Measurements from ENCODE around the gene CTAGE1. TPM values are rescaled to one million over a fixed set of nuclear protein-coding genes. Genes with fewer than 3 reads are reported as not detected.

Gene CTAGE1
- total and polyA plus RNA-seq, 2 donors (not counting 3 experiments of a cell fraction or from before 2014, with no cell fraction given), result not detected

DNA sequence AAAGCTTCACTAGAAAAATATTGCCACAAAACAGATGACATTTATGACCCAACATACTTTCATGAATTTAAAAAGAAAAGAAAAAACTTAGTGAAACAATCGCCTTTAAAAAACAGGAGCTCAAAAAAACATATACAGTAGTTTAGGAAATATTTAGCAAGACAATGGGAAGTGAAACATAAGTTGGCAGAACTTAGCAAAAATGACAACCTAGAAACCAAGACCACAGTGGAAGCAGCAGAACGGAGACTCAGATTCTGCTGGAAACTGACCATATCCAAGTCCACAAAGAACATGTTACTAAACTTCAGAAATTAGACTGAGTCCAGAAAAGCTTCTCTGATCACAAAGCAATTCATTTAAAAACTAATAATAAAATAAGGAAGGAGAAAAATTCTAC lies 41.8 kb upstream of the CTAGE1 start:
- dilution Hi-C loops (cut with MboI; ENCODE audit: extremely low pct_ligation_motif_present, low sequenced_read_pairs), result no loop called here
- H3K36me3 ChIP-seq (ENCODE audit: control insufficient read depth in 2 of 2, extremely low read depth in 1 of 2, insufficient read depth in 2 of 2, low read length in 2 of 2), result no peaks in the 10 kb centered on the region
- CTCF ChIA-PET, result interaction anchor here (1.0 to 1.6 kb wide), 2 partner anchors 97 to 103 kb away, joined by 4 read pairs; no protein-coding TSS in a partner anchor

DNA sequence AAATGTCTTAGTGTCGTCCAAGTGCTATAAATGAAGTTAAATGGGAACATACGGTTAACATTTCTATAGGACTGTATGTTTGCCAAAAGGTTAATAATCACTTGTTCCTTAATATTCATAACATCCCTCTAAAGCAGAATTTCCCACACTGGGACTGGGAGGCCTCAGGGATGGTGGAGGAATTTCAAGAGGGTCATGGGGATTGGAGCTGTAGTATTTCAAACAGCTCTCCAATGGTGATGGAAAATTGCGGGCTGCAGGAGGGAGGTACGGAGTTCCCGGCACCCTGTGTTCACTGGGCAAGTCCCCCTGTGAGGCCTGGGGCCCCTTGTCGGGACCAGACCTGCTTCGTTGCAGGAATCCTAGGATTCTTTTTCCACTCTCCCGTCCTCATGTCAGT lies 39.8 kb upstream of the CTAGE1 start:
- CTCF ChIA-PET, result interaction anchor here (1.6 kb wide), 1 partner anchor 13 kb away, joined by 3 read pairs; no protein-coding TSS in a partner anchor
- intact Hi-C loops (cut with micrococcal nuclease), result no loop called here

More for the DNA sequence above, 41.8 kb upstream of the CTAGE1 start:
- intact Hi-C loops (cut with micrococcal nuclease), result no loop called here
- peaks cover 10% of the 10 kb centered on the region for H3K4me1 ChIP-seq (ENCODE audit: control insufficient read depth, extremely low read depth, insufficient read depth, low read length)
- no peaks in the 10 kb centered on the region for H3K9me3 ChIP-seq (replicated peaks; ENCODE audit: control insufficient read depth, insufficient read depth, low read length)
- H3K9ac ChIP-seq (replicated peaks; ENCODE audit: extremely low read depth, insufficient read depth, low read length), result no peak overlapping the region
- no peak for TF ChIP-seq POLR2A (IDR thresholded peaks at IDR 0.05; ENCODE audit: low read depth, low read length)
- TF ChIP-seq, protein P1, sequence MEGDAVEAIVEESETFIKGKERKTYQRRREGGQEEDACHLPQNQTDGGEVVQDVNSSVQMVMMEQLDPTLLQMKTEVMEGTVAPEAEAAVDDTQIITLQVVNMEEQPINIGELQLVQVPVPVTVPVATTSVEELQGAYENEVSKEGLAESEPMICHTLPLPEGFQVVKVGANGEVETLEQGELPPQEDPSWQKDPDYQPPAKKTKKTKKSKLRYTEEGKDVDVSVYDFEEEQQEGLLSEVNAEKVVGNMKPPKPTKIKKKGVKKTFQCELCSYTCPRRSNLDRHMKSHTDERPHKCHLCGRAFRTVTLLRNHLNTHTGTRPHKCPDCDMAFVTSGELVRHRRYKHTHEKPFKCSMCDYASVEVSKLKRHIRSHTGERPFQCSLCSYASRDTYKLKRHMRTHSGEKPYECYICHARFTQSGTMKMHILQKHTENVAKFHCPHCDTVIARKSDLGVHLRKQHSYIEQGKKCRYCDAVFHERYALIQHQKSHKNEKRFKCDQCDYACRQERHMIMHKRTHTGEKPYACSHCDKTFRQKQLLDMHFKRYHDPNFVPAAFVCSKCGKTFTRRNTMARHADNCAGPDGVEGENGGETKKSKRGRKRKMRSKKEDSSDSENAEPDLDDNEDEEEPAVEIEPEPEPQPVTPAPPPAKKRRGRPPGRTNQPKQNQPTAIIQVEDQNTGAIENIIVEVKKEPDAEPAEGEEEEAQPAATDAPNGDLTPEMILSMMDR (IDR thresholded peaks at IDR 0.05; ENCODE audit: extremely low read depth in 1 of 2, insufficient read depth in 1 of 2, low read depth in 1 of 2, low read length in 2 of 2), result no peak
- no TSS peak for BruUV-seq (replicated peaks)
- no peak overlapping the region for H2AFZ ChIP-seq (ENCODE audit: low read depth, low read length)
- peak; percentile 59 for DNase-seq (ENCODE audit: low read depth, low spot score)
- POLR2A ChIA-PET, result interaction anchor here (0.7 kb wide), 2 partner anchors 60 to 229 kb away, joined by 4 to 7 read pairs; no protein-coding TSS in a partner anchor
- H3K4me2 ChIP-seq (ENCODE audit: insufficient read depth, low read length), result no peak overlapping the region
- no peak overlapping the region for H3K4me3 ChIP-seq (replicated peaks in 1 of 3; ENCODE audit: insufficient read depth in 1 of 3, low read depth in 1 of 3, low read length in 3 of 3)
- no peak for FAIRE-seq
- no peak overlapping the region for H3K27ac ChIP-seq (ENCODE audit: insufficient read depth, low read depth, low read length)
- H3K27me3 ChIP-seq (ENCODE audit: control insufficient read depth in 2 of 2, insufficient read depth in 2 of 2, low read length in 2 of 2), result no peaks in the 10 kb centered on the region
- H3K79me2 ChIP-seq (ENCODE audit: control insufficient read depth, insufficient read depth, low read length), result no peaks in the 10 kb centered on the region
- no peaks in the 10 kb centered on the region for H4K20me1 ChIP-seq (replicated peaks; ENCODE audit: control insufficient read depth, extremely low read depth, insufficient read depth, low read length)
- H3K9me1 ChIP-seq (replicated peaks; ENCODE audit: control insufficient read depth, extremely low read depth, insufficient read depth, low read length), result no peaks in the 10 kb centered on the region

More for the DNA sequence above, 39.8 kb upstream of the CTAGE1 start:
- H3K27ac ChIP-seq (ENCODE audit: insufficient read depth, low read depth, low read length), result no peak overlapping the region
- FAIRE-seq (no peak), DNase-seq (ENCODE audit: low read depth, low spot score) (no peak)
- dilution Hi-C loops (cut with MboI; ENCODE audit: extremely low pct_ligation_motif_present, low sequenced_read_pairs), result no loop called here
- no peaks in the 10 kb centered on the region for H3K79me2 ChIP-seq (ENCODE audit: control insufficient read depth, insufficient read depth, low read length)
- no peaks in the 10 kb centered on the region for H3K27me3 ChIP-seq (ENCODE audit: control insufficient read depth in 2 of 2, insufficient read depth in 2 of 2, low read length in 2 of 2)
- TF ChIP-seq, protein P1 (IDR thresholded peaks at IDR 0.05; ENCODE audit: extremely low read depth in 1 of 2, insufficient read depth in 1 of 2, low read depth in 1 of 2, low read length in 2 of 2), result no peak
- no peak for TF ChIP-seq POLR2A (IDR thresholded peaks at IDR 0.05; ENCODE audit: low read depth, low read length)
- no peak for TF ChIP-seq FOS (IDR thresholded peaks at IDR 0.05; ENCODE audit: borderline replicate concordance, insufficient read depth, low read length)
- TF ChIP-seq EZH2 (IDR thresholded peaks at IDR 0.05; ENCODE audit: borderline replicate concordance, low read depth, low read length, severe bottlenecking), result no peak
- TF ChIP-seq JUN (IDR thresholded peaks at IDR 0.05; ENCODE audit: borderline replicate concordance, insufficient read depth, insufficient read length, low read depth), result no peak
- no peak for TF ChIP-seq MYC (IDR thresholded peaks at IDR 0.05; ENCODE audit: low read depth, low read length)
- no peak for TF ChIP-seq POLR2AphosphoS5 (IDR thresholded peaks at IDR 0.05; ENCODE audit: insufficient read depth, low read depth, low read length)
- no peak for TF ChIP-seq GATA2 (IDR thresholded peaks at IDR 0.05; ENCODE audit: insufficient read depth, insufficient read length, low read depth, low read length)
- TF ChIP-seq, protein P2, sequence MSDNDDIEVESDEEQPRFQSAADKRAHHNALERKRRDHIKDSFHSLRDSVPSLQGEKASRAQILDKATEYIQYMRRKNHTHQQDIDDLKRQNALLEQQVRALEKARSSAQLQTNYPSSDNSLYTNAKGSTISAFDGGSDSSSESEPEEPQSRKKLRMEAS (IDR thresholded peaks at IDR 0.05; ENCODE audit: insufficient read depth, insufficient read length), result no peak
- H2AFZ ChIP-seq (ENCODE audit: low read depth, low read length), result no peak overlapping the region
- no peaks in the 10 kb centered on the region for H3K36me3 ChIP-seq (ENCODE audit: control insufficient read depth in 2 of 2, extremely low read depth in 1 of 2, insufficient read depth in 2 of 2, low read length in 2 of 2)
- H4K20me1 ChIP-seq (replicated peaks; ENCODE audit: control insufficient read depth, extremely low read depth, insufficient read depth, low read length), result no peaks in the 10 kb centered on the region
- H3K4me1 ChIP-seq (ENCODE audit: control insufficient read depth, extremely low read depth, insufficient read depth, low read length), result peaks cover 14% of the 10 kb centered on the region
- H3K9me1 ChIP-seq (replicated peaks; ENCODE audit: control insufficient read depth, extremely low read depth, insufficient read depth, low read length), result no peaks in the 10 kb centered on the region
- H3K9ac ChIP-seq (replicated peaks; ENCODE audit: extremely low read depth, insufficient read depth, low read length), result no peak overlapping the region
- no TSS peak for BruUV-seq (replicated peaks)
- no peak overlapping the region for H3K4me3 ChIP-seq (replicated peaks in 1 of 3; ENCODE audit: insufficient read depth in 1 of 3, low read depth in 1 of 3, low read length in 3 of 3)
- no peak overlapping the region for H3K4me2 ChIP-seq (ENCODE audit: insufficient read depth, low read length)
- POLR2A ChIA-PET, result no interaction called here
- no peaks in the 10 kb centered on the region for H3K9me3 ChIP-seq (replicated peaks; ENCODE audit: control insufficient read depth, insufficient read depth, low read length)

All from endothelial cell of umbilical vein (primary cell).